ENCODE data around the gene ACOXL.
A peak's percentile ranks its signal among the peaks of the same experiment; 100 is the strongest.
"Not testable (repeated sequence)": the region's sequence is repeated elsewhere in the genome, so short reads cannot be mapped to it uniquely, and the experiment has no call there.

Gene ACOXL

GRCh38 chr2:111046670-111047069, 314.3 kb downstream of the ACOXL start:
- no peak for DNase-seq

GRCh38 chr2:111048856-111049768, 316.7 kb downstream of the ACOXL start:
- DNase-seq = no peak

- DNase-seq = no peak
These were observed 317.6 kb downstream of the ACOXL start for GRCh38 chr2:111049792-111050640.

- no peak for DNase-seq
These were observed 318.5 kb downstream of the ACOXL start for GRCh38 chr2:111050701-111051376.

GRCh38 chr2:111052621-111053020, 320.2 kb downstream of the ACOXL start:
- no peak for DNase-seq

- no peak for DNase-seq
These were observed 320.9 kb downstream of the ACOXL start for GRCh38 chr2:111053266-111053665.

- no peak for DNase-seq
These were observed 321.6 kb downstream of the ACOXL start for GRCh38 chr2:111053825-111054515.

- DNase-seq = peak; percentile 42
These were observed 322.7 kb downstream of the ACOXL start for GRCh38 chr2:111054791-111055691.

GRCh38 chr2:111055735-111056134, 323.4 kb downstream of the ACOXL start:
- DNase-seq = no peak

GRCh38 chr2:111057045-111057444, 324.7 kb downstream of the ACOXL start:
- no peak for DNase-seq

GRCh38 chr2:111057721-111058120, 325.3 kb downstream of the ACOXL start:
- no peak for DNase-seq

- no peak for DNase-seq
These were observed 325.9 kb downstream of the ACOXL start for GRCh38 chr2:111058264-111058663.

GRCh38 chr2:111061191-111061590, 328.8 kb downstream of the ACOXL start:
- no peak for DNase-seq

GRCh38 chr2:111062417-111062816, 330.0 kb downstream of the ACOXL start:
- DNase-seq = no peak

GRCh38 chr2:111066062-111066593, 333.8 kb downstream of the ACOXL start:
- DNase-seq = no peak

GRCh38 chr2:111068435-111069058, 336.2 kb downstream of the ACOXL start:
- no peak for DNase-seq

- no peak for DNase-seq
These were observed 337.3 kb downstream of the ACOXL start for GRCh38 chr2:111069722-111070121.

- no peak for DNase-seq
These were observed 339.3 kb downstream of the ACOXL start for GRCh38 chr2:111071600-111072171.

GRCh38 chr2:111072220-111072871, 340.0 kb downstream of the ACOXL start:
- DNase-seq = no peak

- DNase-seq = not testable (repeated sequence)
These were observed 350.3 kb downstream of the ACOXL start for GRCh38 chr2:111082659-111083058.
